ENCODE results near the gene ORC6.
"Not testable (repeated sequence)": the region's sequence is repeated elsewhere in the genome, so short reads cannot be mapped to it uniquely, and the experiment has no call there.

ORC6 gene, protein sequence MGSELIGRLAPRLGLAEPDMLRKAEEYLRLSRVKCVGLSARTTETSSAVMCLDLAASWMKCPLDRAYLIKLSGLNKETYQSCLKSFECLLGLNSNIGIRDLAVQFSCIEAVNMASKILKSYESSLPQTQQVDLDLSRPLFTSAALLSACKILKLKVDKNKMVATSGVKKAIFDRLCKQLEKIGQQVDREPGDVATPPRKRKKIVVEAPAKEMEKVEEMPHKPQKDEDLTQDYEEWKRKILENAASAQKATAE

DNA sequence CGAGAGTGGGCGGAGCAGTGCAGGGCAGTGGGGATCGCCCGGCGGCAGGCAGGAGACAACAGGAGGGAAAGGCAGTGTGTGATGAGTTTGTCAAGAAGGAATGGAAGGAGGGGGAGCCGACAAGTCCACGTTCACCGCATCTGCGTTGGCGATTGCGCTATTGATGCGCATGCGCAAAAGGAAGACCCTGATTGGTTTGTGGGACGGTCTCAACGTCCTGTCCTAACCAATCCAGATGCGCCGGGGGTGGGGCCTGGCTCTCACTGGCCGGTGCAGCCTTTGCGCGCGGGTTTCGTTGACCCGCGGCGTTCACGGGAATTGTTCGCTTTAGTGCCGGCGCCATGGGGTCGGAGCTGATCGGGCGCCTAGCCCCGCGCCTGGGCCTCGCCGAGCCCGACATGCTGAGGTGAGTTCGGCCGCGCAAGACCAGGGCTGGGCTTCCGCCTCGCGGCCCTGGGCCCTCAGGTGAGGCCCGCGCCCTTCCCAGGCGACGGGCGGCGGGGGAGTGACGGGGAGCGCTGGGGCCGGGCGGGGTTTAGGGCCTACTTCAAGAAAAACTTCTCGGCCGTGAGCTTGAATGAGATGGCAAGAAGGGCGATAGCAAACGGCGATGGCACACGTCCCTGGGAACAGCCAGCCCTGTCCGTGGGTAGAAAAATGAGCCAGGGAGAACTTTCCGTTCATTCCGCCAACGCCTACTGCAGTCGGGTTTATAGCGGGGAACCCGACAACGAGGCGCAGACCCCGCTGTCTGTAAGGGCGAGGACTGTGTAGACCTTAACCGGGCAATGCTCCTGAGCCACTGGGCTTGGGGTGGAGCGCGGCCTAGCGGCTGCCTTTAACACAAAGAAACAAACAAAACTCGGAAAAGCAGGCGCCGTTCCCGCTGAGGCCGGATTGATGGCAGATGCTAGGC lies at the start of gene ORC6:
TSS of gene ORC6 (plus strand) at position 295 of the 916 bp plus-strand sequence. CDS start at position 342, 47 bp downstream.
- peak; percentile 93 for DNase-seq

GRCh38 chr16:46648656-46649055 lies 40.8 kb upstream of the ORC6 start:
- no peak for DNase-seq

GRCh38 chr16:46649588-46650253 lies 39.7 kb upstream of the ORC6 start:
- DNase-seq: no peak

- no peak for DNase-seq
Measured at GRCh38 chr16:46650254-46650623, 39.2 kb upstream of the ORC6 start.

- DNase-seq: no peak
Measured at GRCh38 chr16:46651305-46651704, 38.2 kb upstream of the ORC6 start.

- peak; percentile 98 for DNase-seq
Measured at GRCh38 chr16:46658925-46659324, 30.5 kb upstream of the ORC6 start.

GRCh38 chr16:46662123-46662522 lies 27.3 kb upstream of the ORC6 start:
- no peak for DNase-seq

GRCh38 chr16:46673320-46674013 lies 16.0 kb upstream of the ORC6 start:
- DNase-seq: peak; percentile 32

DNA sequence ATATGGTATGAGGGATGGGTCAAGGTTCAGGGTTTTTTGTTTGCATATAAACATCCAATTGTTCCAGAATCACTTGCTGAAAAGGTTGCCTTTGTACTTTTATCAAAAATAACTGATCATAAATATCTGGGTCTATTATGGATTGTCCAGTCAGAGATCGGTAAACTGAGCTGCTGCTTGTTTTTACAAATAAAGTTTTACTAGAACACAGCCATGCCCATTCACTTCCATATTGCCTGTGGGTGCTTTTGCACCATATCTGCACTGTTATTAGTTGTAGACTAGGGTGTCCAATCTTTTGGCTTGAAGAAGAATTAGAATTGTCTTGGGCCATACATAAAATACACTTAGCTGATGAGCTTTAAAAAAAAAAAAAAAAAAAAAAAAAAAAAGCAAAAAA lies 11.5 kb upstream of the ORC6 start:
- DNase-seq: not testable (repeated sequence)

- not testable (repeated sequence) for DNase-seq
Measured at GRCh38 chr16:46681867-46682266, 7.6 kb upstream of the ORC6 start.

DNA sequence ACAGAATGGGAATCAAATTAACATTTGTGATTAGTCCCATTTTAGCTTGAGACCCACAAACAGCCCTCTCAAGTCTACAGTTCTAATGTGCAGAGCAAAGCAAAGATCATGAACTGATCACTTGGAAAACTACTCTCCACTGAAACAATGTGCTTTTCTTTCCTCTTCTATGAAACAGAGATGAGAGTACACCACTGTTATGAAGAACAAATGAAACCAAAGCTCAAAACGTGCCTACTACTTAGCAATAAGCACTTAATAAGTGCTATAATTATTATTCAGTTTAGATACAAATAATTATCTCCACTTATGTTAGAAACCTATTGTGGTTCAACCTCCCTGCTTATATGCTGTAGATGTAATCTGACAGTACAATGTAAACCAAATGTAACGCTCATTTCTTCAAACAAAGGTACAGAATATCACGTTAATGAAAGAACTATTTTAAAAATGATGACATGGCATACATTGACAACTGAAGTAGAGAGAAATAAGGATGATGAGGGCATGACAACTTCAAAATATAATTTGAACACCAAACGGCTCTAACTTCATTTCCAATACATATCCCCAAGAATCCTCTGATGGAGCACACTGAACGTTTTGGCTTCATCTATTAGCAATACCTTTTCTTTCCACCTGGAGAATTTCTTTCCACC lies 2.5 kb upstream of the ORC6 start:
- no peak for DNase-seq

DNA sequence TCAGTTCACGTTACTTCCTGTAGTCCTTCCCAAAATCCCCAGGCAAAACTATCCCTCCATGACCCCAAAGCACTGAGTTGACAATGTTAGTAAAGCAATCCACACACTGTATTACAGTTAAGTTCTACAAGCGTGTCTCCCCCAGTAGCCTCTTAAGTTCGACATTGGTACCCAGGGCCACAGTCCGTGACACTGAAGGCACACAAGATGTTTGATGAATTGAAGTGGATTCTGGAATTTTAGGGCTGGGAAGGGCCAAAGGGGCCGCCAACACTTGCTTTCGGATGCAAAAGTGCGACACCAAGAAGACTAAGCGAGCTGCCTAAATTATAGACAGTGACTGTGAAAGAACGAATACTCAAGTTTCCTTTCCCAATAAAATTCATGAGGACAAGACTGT lies 2.0 kb upstream of the ORC6 start:
- no peak for DNase-seq

DNA sequence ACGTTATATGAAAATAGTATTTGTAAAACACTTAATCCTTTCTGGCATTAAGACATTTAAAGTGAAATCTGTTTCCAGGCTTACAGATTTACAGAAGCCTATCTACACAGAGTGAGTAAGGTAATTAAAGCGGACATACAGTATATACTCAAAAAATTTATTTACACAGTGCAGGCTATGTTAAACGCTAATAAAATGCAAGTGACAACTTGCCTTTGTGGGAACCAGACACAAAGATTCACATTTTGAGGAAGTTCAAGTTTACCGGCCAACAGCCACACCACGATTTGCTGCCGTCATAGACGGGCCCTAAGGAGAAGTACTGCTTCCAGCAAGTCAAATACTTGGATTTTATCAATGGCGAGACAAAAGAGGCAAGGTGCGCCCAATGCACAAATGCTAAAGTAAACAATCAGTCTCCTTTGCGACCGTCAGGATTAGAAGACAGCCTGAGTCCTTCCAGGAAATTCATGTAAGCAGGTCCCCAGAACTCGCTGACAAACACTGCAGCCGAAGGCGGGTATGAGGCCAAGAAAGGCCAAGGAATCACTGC lies 1.3 kb upstream of the ORC6 start:
- peak; percentile 64 for DNase-seq

DNA sequence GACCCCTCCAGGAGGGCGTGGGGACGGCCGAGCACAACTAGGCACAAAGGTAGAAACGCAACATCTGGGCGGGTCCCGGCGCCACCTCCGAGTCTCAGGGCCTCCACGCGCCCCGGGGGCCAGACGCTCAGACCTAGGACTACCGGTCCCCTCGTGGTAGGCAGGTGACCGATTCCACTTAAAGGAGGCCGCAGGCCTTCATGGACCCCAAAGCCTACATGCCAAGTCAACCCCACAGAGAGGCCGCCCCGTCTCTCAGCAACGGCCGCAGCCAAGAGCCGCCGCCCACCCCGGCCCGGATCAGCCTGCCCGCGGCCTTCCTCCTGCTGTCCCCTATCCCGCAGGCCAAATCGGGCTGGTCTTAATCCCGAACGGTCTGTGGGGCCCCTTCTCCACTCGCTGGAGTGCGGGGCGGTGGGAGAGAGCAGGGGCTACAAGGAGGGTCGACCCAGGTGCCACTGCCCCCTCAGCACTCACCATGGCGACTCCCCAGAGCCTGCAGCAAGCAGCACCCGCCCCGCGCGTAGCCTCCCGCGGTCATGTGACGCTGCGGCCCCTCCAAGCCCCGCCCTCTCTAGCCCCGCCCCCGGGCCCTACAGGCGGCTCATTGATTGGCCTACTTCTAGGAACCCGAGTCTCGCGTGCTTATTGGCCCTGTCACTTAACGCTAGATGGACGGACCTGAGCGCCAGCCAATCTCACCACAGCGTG lies 650 bp upstream of the ORC6 start, which contains the start of gene VPS35:
TSS of gene VPS35 (minus strand) at position 525 of the 711 bp plus-strand sequence. CDS start at position 480, 45 bp downstream.
- peak; percentile 95 for DNase-seq

GRCh38 chr16:46690281-46691178 lies 1.1 kb downstream of the ORC6 start:
- DNase-seq: no peak

DNA sequence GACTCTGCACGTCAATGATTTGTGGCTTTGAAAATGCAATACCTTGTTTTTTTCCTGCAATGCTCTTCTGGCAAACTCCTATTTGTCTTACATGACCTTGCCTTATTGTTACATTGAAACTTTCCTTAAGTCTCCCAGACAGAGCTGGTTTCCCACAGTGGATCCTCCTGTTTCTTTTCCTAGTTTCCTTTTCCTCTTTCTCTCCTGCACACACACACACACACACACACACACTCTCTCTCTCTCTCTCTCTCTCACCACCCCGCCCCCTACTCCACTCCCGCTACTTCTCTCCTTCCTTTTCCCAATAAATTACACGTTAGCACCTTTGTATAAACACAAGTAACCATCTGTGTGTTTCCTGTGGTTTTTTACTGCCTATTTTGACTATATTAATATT lies 2.3 kb downstream of the ORC6 start:
- no peak for DNase-seq

DNA sequence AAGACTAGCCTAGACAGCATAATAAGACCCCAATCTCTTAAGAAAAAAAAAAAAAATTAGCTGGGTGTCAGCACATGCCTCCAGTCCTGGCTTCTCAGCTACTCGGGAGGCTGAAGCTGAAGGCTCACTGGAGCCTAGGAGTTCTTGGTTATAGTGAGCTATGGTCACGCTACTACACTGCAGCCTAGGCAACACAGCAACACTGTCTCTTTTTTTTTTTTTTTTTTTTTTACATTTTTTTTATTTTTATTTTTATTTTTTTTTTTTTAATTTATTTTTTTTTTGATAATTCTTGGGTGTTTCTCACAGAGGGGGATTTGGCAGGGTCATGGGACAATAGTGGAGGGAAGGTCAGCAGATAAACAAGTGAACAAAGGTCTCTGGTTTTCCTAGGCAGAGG lies 4.1 kb downstream of the ORC6 start:
- no peak for DNase-seq

- DNase-seq: no peak
Measured at GRCh38 chr16:46695937-46696336, 6.5 kb downstream of the ORC6 start.

- no peak for DNase-seq
Measured at GRCh38 chr16:46696957-46697356, 7.5 kb downstream of the ORC6 start.

GRCh38 chr16:46700048-46700447 lies 10.6 kb downstream of the ORC6 start:
- DNase-seq: no peak

Measured in GF-D8 (cell line).